Measurements from ENCODE around the gene MEOX1. TPM values are rescaled to one million over a fixed set of nuclear protein-coding genes. Genes with fewer than 3 reads are reported as not detected.

MEOX1 gene
- total RNA-seq, 2 experiments from 2014 or later = 0.41 to 0.50 TPM

DNA sequence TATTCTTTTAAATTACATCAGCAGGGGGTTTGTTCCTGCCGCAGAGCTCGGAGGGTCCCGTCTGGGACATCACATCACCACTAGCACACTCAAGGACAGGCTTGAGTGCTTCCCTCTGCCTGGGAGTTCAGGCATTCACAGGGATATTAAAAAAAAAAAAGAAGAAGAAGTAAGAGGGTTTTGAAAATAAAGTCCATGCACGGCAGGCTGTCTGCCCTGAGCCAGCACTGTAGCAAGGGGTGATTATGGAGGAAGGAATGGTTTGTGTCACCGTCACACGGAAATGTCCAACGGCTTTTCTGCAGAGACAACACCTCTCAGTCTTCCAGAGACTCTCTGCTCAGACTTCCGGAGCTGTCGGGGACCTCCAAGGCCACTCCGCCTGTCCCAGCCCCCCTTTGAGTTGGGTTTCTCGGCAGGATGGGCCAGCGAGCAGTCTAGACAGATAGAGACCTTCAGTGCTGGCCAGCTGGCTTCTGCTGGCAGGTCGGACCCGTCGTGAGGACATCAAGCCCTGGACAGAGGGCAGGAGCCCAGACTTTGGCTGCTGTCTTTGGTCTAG, 33.6 kb downstream of the MEOX1 start:
- ChIA-PET POLR2A (no interaction called here), CTCF (no interaction called here)
- H3K9me3 Mint-ChIP-seq = no peaks in the 10 kb centered on the region
- no peak overlapping the region for H3K27ac ChIP-seq (ENCODE audit: low read depth in 1 of 2, low read length in 2 of 2)
- intact Hi-C loops (cut with DNase I, micrococcal nuclease) = no loop called here
- TF ChIP-seq, protein P1, sequence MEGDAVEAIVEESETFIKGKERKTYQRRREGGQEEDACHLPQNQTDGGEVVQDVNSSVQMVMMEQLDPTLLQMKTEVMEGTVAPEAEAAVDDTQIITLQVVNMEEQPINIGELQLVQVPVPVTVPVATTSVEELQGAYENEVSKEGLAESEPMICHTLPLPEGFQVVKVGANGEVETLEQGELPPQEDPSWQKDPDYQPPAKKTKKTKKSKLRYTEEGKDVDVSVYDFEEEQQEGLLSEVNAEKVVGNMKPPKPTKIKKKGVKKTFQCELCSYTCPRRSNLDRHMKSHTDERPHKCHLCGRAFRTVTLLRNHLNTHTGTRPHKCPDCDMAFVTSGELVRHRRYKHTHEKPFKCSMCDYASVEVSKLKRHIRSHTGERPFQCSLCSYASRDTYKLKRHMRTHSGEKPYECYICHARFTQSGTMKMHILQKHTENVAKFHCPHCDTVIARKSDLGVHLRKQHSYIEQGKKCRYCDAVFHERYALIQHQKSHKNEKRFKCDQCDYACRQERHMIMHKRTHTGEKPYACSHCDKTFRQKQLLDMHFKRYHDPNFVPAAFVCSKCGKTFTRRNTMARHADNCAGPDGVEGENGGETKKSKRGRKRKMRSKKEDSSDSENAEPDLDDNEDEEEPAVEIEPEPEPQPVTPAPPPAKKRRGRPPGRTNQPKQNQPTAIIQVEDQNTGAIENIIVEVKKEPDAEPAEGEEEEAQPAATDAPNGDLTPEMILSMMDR (IDR thresholded peaks at IDR 0.05) = no peak
- ATAC-seq (ENCODE audit: poor library complexity) (no peak), DNase-seq (no peak)
- H3K27ac Mint-ChIP-seq = no peak overlapping the region
- H3K9me3 ChIP-seq (ENCODE audit: control insufficient read depth in 1 of 2, insufficient read depth in 1 of 2, low read length in 2 of 2) = no peaks in the 10 kb centered on the region
- H3K27me3 ChIP-seq (ENCODE audit: control insufficient read depth in 1 of 2, insufficient read depth in 2 of 2, low read length in 2 of 2) = peaks cover 0 to 4% of the 10 kb centered on the region in 2 experiments
- no peak overlapping the region for H3K4me3 ChIP-seq (ENCODE audit: low read length)
- no peaks in the 10 kb centered on the region for H3K4me1 Mint-ChIP-seq (ENCODE audit: low read depth)
- no peaks in the 10 kb centered on the region for H3K36me3 ChIP-seq (ENCODE audit: insufficient read depth, low read length)
- H3K4me3 Mint-ChIP-seq = no peak overlapping the region
- no peaks in the 10 kb centered on the region for H3K36me3 Mint-ChIP-seq (ENCODE audit: low read depth)
- no peaks in the 10 kb centered on the region for H3K4me1 ChIP-seq (ENCODE audit: insufficient read depth, low read length)
- peaks cover 24% of the 10 kb centered on the region for H3K27me3 Mint-ChIP-seq

DNA sequence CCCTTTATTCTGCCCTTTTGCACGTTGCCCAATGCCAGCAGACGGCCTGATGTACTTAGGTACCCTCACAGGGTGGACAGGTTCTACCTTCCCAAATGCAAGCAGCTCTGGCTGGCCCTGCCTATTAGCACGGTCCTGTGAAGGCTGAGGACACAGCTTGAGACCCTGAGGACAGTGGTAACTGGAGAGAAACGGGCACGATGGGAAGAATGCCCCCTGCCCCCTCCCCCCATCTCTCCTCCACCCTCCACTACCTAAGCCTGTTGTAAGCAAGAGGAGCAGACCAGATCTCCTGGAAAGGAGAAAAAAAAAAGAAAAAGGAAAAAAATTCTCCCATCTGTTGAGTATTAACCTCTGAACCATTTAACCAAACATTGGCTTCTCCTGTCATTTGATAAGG, 34.1 kb downstream of the MEOX1 start:
- ATAC-seq (ENCODE audit: poor library complexity) (no peak), DNase-seq (no peak)
- Histone ChIP-seq H3K4me1 (ENCODE audit: insufficient read depth, low read length) (no peaks in the 10 kb centered on the region), H3K36me3 (ENCODE audit: insufficient read depth, low read length) (no peaks in the 10 kb centered on the region), H3K27me3 (ENCODE audit: control insufficient read depth in 1 of 2, insufficient read depth in 2 of 2, low read length in 2 of 2) (peaks cover 0 to 4% of the 10 kb centered on the region in 2 experiments), H3K9me3 (ENCODE audit: control insufficient read depth in 1 of 2, insufficient read depth in 1 of 2, low read length in 2 of 2) (no peaks in the 10 kb centered on the region), H3K27ac (ENCODE audit: low read depth in 1 of 2, low read length in 2 of 2) (no peak overlapping the region), H3K4me3 (ENCODE audit: low read length) (no peak overlapping the region)
- CTCF ChIA-PET = no interaction called here
- no peak overlapping the region for H3K27ac Mint-ChIP-seq
- intact Hi-C loops (cut with DNase I, micrococcal nuclease) = no loop called here
- no peaks in the 10 kb centered on the region for H3K36me3 Mint-ChIP-seq (ENCODE audit: low read depth)
- no peak overlapping the region for H3K4me3 Mint-ChIP-seq
- TF ChIP-seq, protein P1 (IDR thresholded peaks at IDR 0.05) = no peak
- peaks cover 24% of the 10 kb centered on the region for H3K27me3 Mint-ChIP-seq
- H3K4me1 Mint-ChIP-seq (ENCODE audit: low read depth) = no peaks in the 10 kb centered on the region
- no peaks in the 10 kb centered on the region for H3K9me3 Mint-ChIP-seq
- POLR2A ChIA-PET = no interaction called here

DNA sequence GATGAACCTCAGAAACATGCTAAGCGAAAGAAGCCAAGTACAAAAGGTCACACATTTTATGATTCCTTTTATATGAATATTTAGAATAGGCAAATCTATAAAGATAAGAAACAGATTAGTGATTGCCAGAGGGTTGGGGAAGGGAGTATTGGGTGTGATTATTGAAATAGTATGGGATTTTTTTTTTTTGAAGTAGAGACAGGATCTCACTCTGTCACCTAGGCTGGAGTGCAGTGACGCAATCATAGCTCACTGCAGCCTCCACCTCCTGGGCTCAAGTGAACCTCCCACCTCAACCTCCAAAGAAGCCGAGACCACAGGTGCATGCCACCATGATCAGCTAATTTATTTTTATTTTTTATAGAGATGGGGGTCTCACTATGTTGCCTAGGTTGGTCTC, 35.7 kb downstream of the MEOX1 start:
- intact Hi-C loops (cut with DNase I, micrococcal nuclease) = no loop called here
- Histone ChIP-seq H3K27me3 (ENCODE audit: control insufficient read depth in 1 of 2, insufficient read depth in 2 of 2, low read length in 2 of 2) (peaks cover 0 to 7% of the 10 kb centered on the region in 2 experiments), H3K9me3 (ENCODE audit: control insufficient read depth in 1 of 2, insufficient read depth in 1 of 2, low read length in 2 of 2) (no peaks in the 10 kb centered on the region), H3K27ac (ENCODE audit: low read depth in 1 of 2, low read length in 2 of 2) (no peak overlapping the region), H3K4me3 (ENCODE audit: low read length) (no peak overlapping the region), H3K4me1 (ENCODE audit: insufficient read depth, low read length) (no peaks in the 10 kb centered on the region), H3K36me3 (ENCODE audit: insufficient read depth, low read length) (no peaks in the 10 kb centered on the region)
- TF ChIP-seq, protein P1 (IDR thresholded peaks at IDR 0.05) = no peak
- DNase-seq = no peak
- Mint-ChIP-seq H3K36me3 (ENCODE audit: low read depth) (no peaks in the 10 kb centered on the region), H3K4me3 (no peak overlapping the region), H3K27me3 (peaks cover 29% of the 10 kb centered on the region), H3K9me3 (no peaks in the 10 kb centered on the region), H3K4me1 (ENCODE audit: low read depth) (no peaks in the 10 kb centered on the region), H3K27ac (no peak overlapping the region)
- ATAC-seq (ENCODE audit: poor library complexity) = no peak
- POLR2A ChIA-PET = no interaction called here
- CTCF ChIA-PET = no interaction called here
